ENCODE measurements around the gene SAFB2.

DNA sequence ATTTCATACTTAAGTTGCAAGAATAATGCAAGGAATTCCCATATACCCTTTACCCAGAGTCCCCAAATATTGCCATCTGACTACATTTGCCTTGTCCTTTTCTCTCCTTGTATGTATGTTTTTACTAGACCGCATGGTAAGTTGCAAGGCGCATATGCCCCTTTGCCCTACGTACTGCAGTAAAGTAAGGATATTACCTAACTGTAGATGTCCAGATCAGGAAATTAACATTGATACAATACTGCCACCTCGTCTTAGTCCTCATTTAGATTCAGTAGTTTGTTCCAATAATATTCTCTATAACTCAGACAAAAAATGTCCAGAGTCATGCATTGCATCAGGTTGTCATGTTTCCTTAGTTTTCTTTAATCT lies 9.7 kb upstream of the SAFB2 start:
- TF ChIP-seq, protein P1, sequence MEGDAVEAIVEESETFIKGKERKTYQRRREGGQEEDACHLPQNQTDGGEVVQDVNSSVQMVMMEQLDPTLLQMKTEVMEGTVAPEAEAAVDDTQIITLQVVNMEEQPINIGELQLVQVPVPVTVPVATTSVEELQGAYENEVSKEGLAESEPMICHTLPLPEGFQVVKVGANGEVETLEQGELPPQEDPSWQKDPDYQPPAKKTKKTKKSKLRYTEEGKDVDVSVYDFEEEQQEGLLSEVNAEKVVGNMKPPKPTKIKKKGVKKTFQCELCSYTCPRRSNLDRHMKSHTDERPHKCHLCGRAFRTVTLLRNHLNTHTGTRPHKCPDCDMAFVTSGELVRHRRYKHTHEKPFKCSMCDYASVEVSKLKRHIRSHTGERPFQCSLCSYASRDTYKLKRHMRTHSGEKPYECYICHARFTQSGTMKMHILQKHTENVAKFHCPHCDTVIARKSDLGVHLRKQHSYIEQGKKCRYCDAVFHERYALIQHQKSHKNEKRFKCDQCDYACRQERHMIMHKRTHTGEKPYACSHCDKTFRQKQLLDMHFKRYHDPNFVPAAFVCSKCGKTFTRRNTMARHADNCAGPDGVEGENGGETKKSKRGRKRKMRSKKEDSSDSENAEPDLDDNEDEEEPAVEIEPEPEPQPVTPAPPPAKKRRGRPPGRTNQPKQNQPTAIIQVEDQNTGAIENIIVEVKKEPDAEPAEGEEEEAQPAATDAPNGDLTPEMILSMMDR (IDR thresholded peaks at IDR 0.05) = no peak
- no peak for TF ChIP-seq POLR2A (IDR thresholded peaks at IDR 0.05)
